Esophagus squamous epithelium (tissue), 5 donors: ENCODE data around the gene MYH15. TPM values are rescaled to one million over a fixed set of nuclear protein-coding genes. Genes with fewer than 3 reads are reported as not detected.

ENCODE experiments used
- DNase-seq: peaks from one replicate; lab custom pipeline; 2025; lab: John Stamatoyannopoulos, UW
- H3K27ac ChIP-seq, 4 donors: fragments of 200-600 bp; sonication (generic); one replicate each; pipeline ENCODE4 v1.5.1; 2016 to 2019; ENCODE audit warnings: mild to moderate bottlenecking in 1 of 4
- H3K27me3 ChIP-seq, 4 donors: fragments of 200-600 bp; sonication (generic); 1 replicate in 3 of 4; 2 replicates in 1 of 4; pipeline versions ENCODE4 v1.5.1 to v1.6.0; 2017 to 2021; ENCODE audit warnings: antibody characterized with exemption in 1 of 4
- H3K36me3 ChIP-seq, 3 donors: fragments of 200-600 bp; sonication (generic); one replicate each; pipeline ENCODE4 v1.5.1; 2016 to 2019
- H3K4me1 ChIP-seq, 3 donors: fragments of 200-600 bp; sonication (generic); one replicate each; pipeline ENCODE4 v1.5.1; 2017 to 2019
- H3K4me3 ChIP-seq, 4 donors: fragments of 200-600 bp; sonication (generic); 1 replicate in 3 of 4; 2 replicates in 1 of 4; pipeline ENCODE4 v1.5.1; 2016 to 2019; ENCODE audit warnings: mild to moderate bottlenecking in 2 of 4, moderate library complexity in 1 of 4
- H3K9me3 ChIP-seq, 3 donors: fragments of 200-600 bp; sonication (generic); one replicate each; pipeline ENCODE4 v1.5.1; 2016 to 2019
- POLR2A ChIP-seq, 4 donors: fragments of 450-650 bp; IDR thresholded peaks; one replicate each; pipeline ENCODE4 v1.6.1; 2017; ENCODE audit warnings: antibody characterized with exemption in 4 of 4, mild to moderate bottlenecking in 4 of 4, moderate library complexity in 3 of 4
- WGBS, 2 donors: methylation state at CpG; one replicate each; pipeline ENCODE4 v1.1.5; 2018; 5-methylcytosine and 5-hydroxymethylcytosine counted together
- intact Hi-C: fragments of 100-400 bp; cut with DNase I; formaldehyde crosslinking; loops from one replicate; pipeline ENCODE4 v1.15.0; 2022
- total RNA-seq, 4 donors: library from RNA; depleted of rRNA; stranded (reverse); fragments of >200 nt; gene quantifications; one replicate each; pipeline ENCODE4 v1.1.0, GENCODE V29; 2016
- TF ChIP-seq, protein P1 (sequence below), 6 experiments: fragments of 450-650 bp in 4 of 6; fragments of 200-600 bp in 2 of 6; sonication (generic) in 2 of 6; IDR thresholded peaks; one replicate each; pipeline ENCODE4 v1.5.1; 2016 to 2019; ENCODE audit warnings: antibody characterized with exemption in 6 of 6, mild to moderate bottlenecking in 4 of 6, moderate library complexity in 4 of 6
- donor health status: DM: yes; HTN: yes; CAD: no.

The MYH15 gene
- total RNA-seq, 4 donors from 2014 or later: under 0.01 TPM; not detected in 3

DNA sequence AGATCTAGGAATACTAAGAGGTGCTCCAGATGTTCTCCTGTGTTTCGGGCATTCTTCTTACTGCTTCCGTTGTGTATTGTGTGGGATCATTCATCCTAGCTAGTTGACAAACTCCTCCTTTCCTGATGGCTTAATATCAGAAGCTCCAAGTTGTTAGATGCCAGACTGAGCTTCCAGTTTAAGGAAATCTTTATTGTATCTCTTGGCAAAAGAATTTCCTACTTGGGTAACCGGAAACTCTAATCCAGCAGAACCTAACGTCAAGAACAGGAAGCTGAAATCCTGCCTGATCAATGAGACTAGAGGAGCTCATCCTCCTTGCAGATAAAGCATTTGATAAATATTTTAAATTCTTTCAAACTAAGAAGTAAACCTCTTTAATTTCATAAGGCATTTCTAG, 27.7 kb upstream of the MYH15 start:
- peaks cover 0 to 2% (median 0%) of the 10 kb centered on the region in 3 donors for H3K36me3 ChIP-seq
- no peaks in the 10 kb centered on the region for H3K27me3 ChIP-seq
- H3K4me1 ChIP-seq: no peaks in the 10 kb centered on the region
- H3K27ac ChIP-seq: no peak overlapping the region
- H3K4me3 ChIP-seq: no peak overlapping the region
- WGBS, 2 donors: 50 to 63% methylated on average over 4 of the region's 4 CpGs
- H3K9me3 ChIP-seq: no peaks in the 10 kb centered on the region
- DNase-seq: no peak
- intact Hi-C loops: no loop called here
- TF ChIP-seq, protein P1, sequence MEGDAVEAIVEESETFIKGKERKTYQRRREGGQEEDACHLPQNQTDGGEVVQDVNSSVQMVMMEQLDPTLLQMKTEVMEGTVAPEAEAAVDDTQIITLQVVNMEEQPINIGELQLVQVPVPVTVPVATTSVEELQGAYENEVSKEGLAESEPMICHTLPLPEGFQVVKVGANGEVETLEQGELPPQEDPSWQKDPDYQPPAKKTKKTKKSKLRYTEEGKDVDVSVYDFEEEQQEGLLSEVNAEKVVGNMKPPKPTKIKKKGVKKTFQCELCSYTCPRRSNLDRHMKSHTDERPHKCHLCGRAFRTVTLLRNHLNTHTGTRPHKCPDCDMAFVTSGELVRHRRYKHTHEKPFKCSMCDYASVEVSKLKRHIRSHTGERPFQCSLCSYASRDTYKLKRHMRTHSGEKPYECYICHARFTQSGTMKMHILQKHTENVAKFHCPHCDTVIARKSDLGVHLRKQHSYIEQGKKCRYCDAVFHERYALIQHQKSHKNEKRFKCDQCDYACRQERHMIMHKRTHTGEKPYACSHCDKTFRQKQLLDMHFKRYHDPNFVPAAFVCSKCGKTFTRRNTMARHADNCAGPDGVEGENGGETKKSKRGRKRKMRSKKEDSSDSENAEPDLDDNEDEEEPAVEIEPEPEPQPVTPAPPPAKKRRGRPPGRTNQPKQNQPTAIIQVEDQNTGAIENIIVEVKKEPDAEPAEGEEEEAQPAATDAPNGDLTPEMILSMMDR (IDR thresholded peaks at IDR 0.05): no peak
- no peak for TF ChIP-seq POLR2A (IDR thresholded peaks at IDR 0.05)

- H3K9me3 ChIP-seq: no peaks in the 10 kb centered on the region
- DNase-seq: no peak
- 41 to 44% methylated on average over 3 of the region's 3 CpGs for WGBS, 2 donors
- H3K4me3 ChIP-seq: no peak overlapping the region
- no peaks in the 10 kb centered on the region for H3K36me3 ChIP-seq
- H3K27ac ChIP-seq: no peak overlapping the region
- H3K4me1 ChIP-seq: no peaks in the 10 kb centered on the region
- intact Hi-C loops: no loop called here
- TF ChIP-seq POLR2A (IDR thresholded peaks at IDR 0.05): no peak
- TF ChIP-seq, protein P1 (IDR thresholded peaks at IDR 0.05): no peak
- H3K27me3 ChIP-seq: no peaks in the 10 kb centered on the region
Measured at GRCh38 chr3:108528459-108529252, 18.3 kb upstream of the MYH15 start.

DNA sequence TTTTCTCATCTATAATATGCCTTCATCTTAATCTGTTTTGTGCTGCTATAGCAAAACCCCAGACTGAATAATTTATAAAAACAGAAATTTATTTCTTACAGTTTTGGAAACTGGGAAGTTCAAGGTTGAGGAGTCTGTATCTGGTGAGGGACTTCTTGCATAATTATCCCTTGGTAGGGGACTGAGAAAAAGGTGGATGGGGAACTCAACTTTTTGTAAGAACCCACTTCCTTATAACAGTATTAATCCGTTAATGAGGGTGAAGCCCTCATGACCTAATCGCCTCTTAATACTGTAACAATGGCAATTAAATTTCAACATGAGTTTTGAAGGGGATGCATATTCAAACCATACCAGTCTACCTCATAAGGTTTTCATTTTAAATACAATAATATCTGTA, 17.4 kb upstream of the MYH15 start:
- TF ChIP-seq POLR2A (IDR thresholded peaks at IDR 0.05): no peak
- TF ChIP-seq, protein P1 (IDR thresholded peaks at IDR 0.05): no peak
- H3K4me3 ChIP-seq: no peak overlapping the region
- no peak overlapping the region for H3K27ac ChIP-seq
- H3K36me3 ChIP-seq: no peaks in the 10 kb centered on the region
- no peaks in the 10 kb centered on the region for H3K9me3 ChIP-seq
- 74 to 75% methylated on average over 2 of the region's 2 CpGs for WGBS, 2 donors
- no peak for DNase-seq
- intact Hi-C loops: no loop called here
- no peaks in the 10 kb centered on the region for H3K4me1 ChIP-seq
- no peaks in the 10 kb centered on the region for H3K27me3 ChIP-seq

GRCh38 chr3:108527109-108527508, 16.7 kb upstream of the MYH15 start:
- H3K4me3 ChIP-seq: no peak overlapping the region
- intact Hi-C loops: no loop called here
- no peaks in the 10 kb centered on the region for H3K36me3 ChIP-seq
- H3K27ac ChIP-seq: no peak overlapping the region
- DNase-seq: no peak
- no peaks in the 10 kb centered on the region for H3K27me3 ChIP-seq
- H3K9me3 ChIP-seq: no peaks in the 10 kb centered on the region
- no peaks in the 10 kb centered on the region for H3K4me1 ChIP-seq
- TF ChIP-seq POLR2A (IDR thresholded peaks at IDR 0.05): no peak
- TF ChIP-seq, protein P1 (IDR thresholded peaks at IDR 0.05): no peak

- Histone ChIP-seq H3K27me3 (no peaks in the 10 kb centered on the region), H3K4me1 (no peaks in the 10 kb centered on the region), H3K27ac (no peak overlapping the region), H3K36me3 (no peaks in the 10 kb centered on the region), H3K9me3 (no peaks in the 10 kb centered on the region), H3K4me3 (no peak overlapping the region)
- TF ChIP-seq, protein P1 (IDR thresholded peaks at IDR 0.05): no peak
- no peak for TF ChIP-seq POLR2A (IDR thresholded peaks at IDR 0.05)
- DNase-seq: no peak
- intact Hi-C loops: no loop called here
- whole genome bisulfite sequencing, 2 donors: 84 to 91% methylated on average over 2 of the region's 2 CpGs
Measured at GRCh38 chr3:108525971-108526370, 15.6 kb upstream of the MYH15 start.
